Ovary (tissue), 3 donors: ENCODE results near the gene PRICKLE4.

Source experiments
- CTCF ChIP-seq, 3 donors: fragments of 450-650 bp in 2 of 3; fragments of 200-600 bp in 1 of 3; IDR thresholded peaks; one replicate each; pipeline versions ENCODE4 v1.5.1 to v1.8.0; 2016 to 2022; ENCODE audit warnings: antibody characterized with exemption in 3 of 3, mild to moderate bottlenecking in 1 of 3
- POLR2A ChIP-seq: fragments of 450-650 bp; IDR thresholded peaks from one replicate; pipeline ENCODE4 v1.6.1; 2017; ENCODE audit warnings: antibody characterized with exemption, mild to moderate bottlenecking, moderate library complexity
- donor health status: DM: no; HTN: no; CAD: no.

- TF ChIP-seq CTCF (IDR thresholded peaks at IDR 0.05), result no peak
- no peak for TF ChIP-seq POLR2A
Observed at GRCh38 chr6:41799559-41799911, 19.0 kb downstream of the PRICKLE4 start.
